ENCODE results near the gene TCF3.

The TCF3 gene

GRCh38 chr19:1571358-1571757 lies 81.1 kb downstream of the TCF3 start:
- DNase-seq (ENCODE audit: insufficient read length, low spot score) (no peak), FAIRE-seq (no peak)
- TF ChIP-seq PAX5 (IDR thresholded peaks at IDR 0.05; ENCODE audit: insufficient read depth, low read length, severe bottlenecking) (no peak), POLR2AphosphoS5 (IDR thresholded peaks at IDR 0.05; ENCODE audit: low read depth, low read length) (no peak), TAF1 (IDR thresholded peaks at IDR 0.05; ENCODE audit: low read depth, low read length) (no peak), SPI1 (IDR thresholded peaks at IDR 0.05; ENCODE audit: low read depth, low read length) (no peak), POLR2A (IDR thresholded peaks at IDR 0.05; ENCODE audit: low read depth, low read length) (no peak), POU2F2 (IDR thresholded peaks at IDR 0.05; ENCODE audit: low read depth, low read length) (no peak)

- no peak for DNase-seq (ENCODE audit: insufficient read length, low spot score)
- TF ChIP-seq TAF1 (IDR thresholded peaks at IDR 0.05; ENCODE audit: low read depth, low read length), result no peak
- no peak for TF ChIP-seq POLR2A (IDR thresholded peaks at IDR 0.05; ENCODE audit: low read depth, low read length)
- TF ChIP-seq PAX5 (IDR thresholded peaks at IDR 0.05; ENCODE audit: insufficient read depth, low read length, severe bottlenecking), result no peak
- no peak for TF ChIP-seq SPI1 (IDR thresholded peaks at IDR 0.05; ENCODE audit: low read depth, low read length)
- no peak for TF ChIP-seq POLR2AphosphoS5 (IDR thresholded peaks at IDR 0.05; ENCODE audit: low read depth, low read length)
- TF ChIP-seq POU2F2 (IDR thresholded peaks at IDR 0.05; ENCODE audit: low read depth, low read length), result no peak
- no peak for FAIRE-seq
Measured at GRCh38 chr19:1570836-1571235, 81.6 kb downstream of the TCF3 start.

- DNase-seq (ENCODE audit: insufficient read length, low spot score), result no peak
- FAIRE-seq, result no peak
- TF ChIP-seq POU2F2 (IDR thresholded peaks at IDR 0.05; ENCODE audit: low read depth, low read length) (no peak), TAF1 (IDR thresholded peaks at IDR 0.05; ENCODE audit: low read depth, low read length) (no peak), SPI1 (IDR thresholded peaks at IDR 0.05; ENCODE audit: low read depth, low read length) (no peak), PAX5 (IDR thresholded peaks at IDR 0.05; ENCODE audit: insufficient read depth, low read length, severe bottlenecking) (no peak), POLR2A (IDR thresholded peaks at IDR 0.05; ENCODE audit: low read depth, low read length) (no peak), POLR2AphosphoS5 (IDR thresholded peaks at IDR 0.05; ENCODE audit: low read depth, low read length) (no peak)
Measured at GRCh38 chr19:1569997-1570396, 82.4 kb downstream of the TCF3 start.

GRCh38 chr19:1568320-1569019 lies 83.9 kb downstream of the TCF3 start, which contains the start of gene MEX3D:
Gene MEX3D (minus strand): TSS chr19:1568325. CDS start chr19:1568058, 267 bp downstream.
- FAIRE-seq, result peak; percentile 76
- no peak for TF ChIP-seq PAX5 (IDR thresholded peaks at IDR 0.05; ENCODE audit: insufficient read depth, low read length, severe bottlenecking)
- no peak for TF ChIP-seq POU2F2 (IDR thresholded peaks at IDR 0.05; ENCODE audit: low read depth, low read length)
- no peak for TF ChIP-seq SPI1 (IDR thresholded peaks at IDR 0.05; ENCODE audit: low read depth, low read length)
- no peak for TF ChIP-seq POLR2AphosphoS5 (IDR thresholded peaks at IDR 0.05; ENCODE audit: low read depth, low read length)
- TF ChIP-seq TAF1 (IDR thresholded peaks at IDR 0.05; ENCODE audit: low read depth, low read length), result no peak
- TF ChIP-seq POLR2A (IDR thresholded peaks at IDR 0.05; ENCODE audit: low read depth, low read length), result no peak
- peak; percentile 99 for DNase-seq (ENCODE audit: insufficient read length, low spot score)

- TF ChIP-seq POU2F2 (IDR thresholded peaks at IDR 0.05; ENCODE audit: low read depth, low read length) (no peak), PAX5 (IDR thresholded peaks at IDR 0.05; ENCODE audit: insufficient read depth, low read length, severe bottlenecking) (no peak), POLR2A (IDR thresholded peaks at IDR 0.05; ENCODE audit: low read depth, low read length) (no peak), POLR2AphosphoS5 (IDR thresholded peaks at IDR 0.05; ENCODE audit: low read depth, low read length) (no peak), SPI1 (IDR thresholded peaks at IDR 0.05; ENCODE audit: low read depth, low read length) (no peak), TAF1 (IDR thresholded peaks at IDR 0.05; ENCODE audit: low read depth, low read length) (no peak)
- DNase-seq (ENCODE audit: insufficient read length, low spot score) (no peak), FAIRE-seq (no peak)
Measured at GRCh38 chr19:1567848-1568227, 84.6 kb downstream of the TCF3 start.

- DNase-seq (ENCODE audit: insufficient read length, low spot score), result no peak
Measured at GRCh38 chr19:1567116-1567847, 85.1 kb downstream of the TCF3 start.

GRCh38 chr19:1566392-1567115 lies 85.9 kb downstream of the TCF3 start:
- no peak for FAIRE-seq
- no peak for DNase-seq (ENCODE audit: insufficient read length, low spot score)
- no peak for TF ChIP-seq SPI1 (IDR thresholded peaks at IDR 0.05; ENCODE audit: low read depth, low read length)
- TF ChIP-seq POLR2A (IDR thresholded peaks at IDR 0.05; ENCODE audit: low read depth, low read length), result no peak
- TF ChIP-seq TAF1 (IDR thresholded peaks at IDR 0.05; ENCODE audit: low read depth, low read length), result no peak
- TF ChIP-seq POLR2AphosphoS5 (IDR thresholded peaks at IDR 0.05; ENCODE audit: low read depth, low read length), result no peak
- no peak for TF ChIP-seq POU2F2 (IDR thresholded peaks at IDR 0.05; ENCODE audit: low read depth, low read length)
- TF ChIP-seq PAX5 (IDR thresholded peaks at IDR 0.05; ENCODE audit: insufficient read depth, low read length, severe bottlenecking), result no peak

More at GRCh38 chr19:1567116-1567847, 85.1 kb downstream of the TCF3 start:
- no peak for FAIRE-seq
- no peak for TF ChIP-seq POLR2AphosphoS5 (IDR thresholded peaks at IDR 0.05; ENCODE audit: low read depth, low read length)
- no peak for TF ChIP-seq POU2F2 (IDR thresholded peaks at IDR 0.05; ENCODE audit: low read depth, low read length)
- no peak for TF ChIP-seq POLR2A (IDR thresholded peaks at IDR 0.05; ENCODE audit: low read depth, low read length)
- no peak for TF ChIP-seq PAX5 (IDR thresholded peaks at IDR 0.05; ENCODE audit: insufficient read depth, low read length, severe bottlenecking)
- TF ChIP-seq SPI1 (IDR thresholded peaks at IDR 0.05; ENCODE audit: low read depth, low read length), result no peak
- TF ChIP-seq TAF1 (IDR thresholded peaks at IDR 0.05; ENCODE audit: low read depth, low read length), result no peak

GRCh38 chr19:1563251-1563650 lies 89.2 kb downstream of the TCF3 start:
- DNase-seq (ENCODE audit: insufficient read length, low spot score), result no peak

More at GRCh38 chr19:1563251-1563650, 89.2 kb downstream of the TCF3 start:
- TF ChIP-seq POLR2A (IDR thresholded peaks at IDR 0.05; ENCODE audit: low read depth, low read length) (no peak), TAF1 (IDR thresholded peaks at IDR 0.05; ENCODE audit: low read depth, low read length) (no peak), POLR2AphosphoS5 (IDR thresholded peaks at IDR 0.05; ENCODE audit: low read depth, low read length) (no peak), POU2F2 (IDR thresholded peaks at IDR 0.05; ENCODE audit: low read depth, low read length) (no peak), PAX5 (IDR thresholded peaks at IDR 0.05; ENCODE audit: insufficient read depth, low read length, severe bottlenecking) (no peak), SPI1 (IDR thresholded peaks at IDR 0.05; ENCODE audit: low read depth, low read length) (no peak)
- FAIRE-seq, result no peak
